NAMALWA (cell line): ENCODE results near the gene CYP3A7.
"Not testable (repeated sequence)": the region's sequence is repeated elsewhere in the genome, so short reads cannot be mapped to it uniquely, and the experiment has no call there.

Experiments used
- DNase-seq: peaks from one replicate; pipeline ENCODE4 v3.0.0-alpha.2; 2015; ENCODE audit warnings: low spot score

The CYP3A7 gene

DNA sequence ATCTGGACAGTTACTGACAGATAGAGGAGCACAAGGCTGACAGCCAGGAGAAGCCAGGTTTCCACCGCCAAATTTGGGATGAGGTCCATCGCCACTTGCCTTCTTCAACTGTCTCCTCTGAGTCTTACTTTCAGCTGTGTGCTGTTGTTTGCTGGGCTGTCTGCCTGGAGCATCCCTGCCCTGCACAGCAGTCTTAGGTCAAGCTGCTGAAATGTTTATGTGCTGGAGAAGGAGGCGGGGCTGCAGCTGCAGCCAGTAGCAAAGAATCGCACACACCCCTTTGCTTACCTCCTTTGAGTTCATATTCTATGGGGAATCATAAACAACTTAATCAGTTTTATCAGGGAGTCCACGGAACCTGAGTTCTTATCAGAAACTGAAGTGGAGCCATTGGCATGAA is 35.0 kb downstream of the CYP3A7 start:
- no peak for DNase-seq

GRCh38 chr7:99698867-99699730 is 35.9 kb downstream of the CYP3A7 start:
- DNase-seq: not testable (repeated sequence)

GRCh38 chr7:99694912-99695304 is 40.1 kb downstream of the CYP3A7 start:
- no peak for DNase-seq

DNA sequence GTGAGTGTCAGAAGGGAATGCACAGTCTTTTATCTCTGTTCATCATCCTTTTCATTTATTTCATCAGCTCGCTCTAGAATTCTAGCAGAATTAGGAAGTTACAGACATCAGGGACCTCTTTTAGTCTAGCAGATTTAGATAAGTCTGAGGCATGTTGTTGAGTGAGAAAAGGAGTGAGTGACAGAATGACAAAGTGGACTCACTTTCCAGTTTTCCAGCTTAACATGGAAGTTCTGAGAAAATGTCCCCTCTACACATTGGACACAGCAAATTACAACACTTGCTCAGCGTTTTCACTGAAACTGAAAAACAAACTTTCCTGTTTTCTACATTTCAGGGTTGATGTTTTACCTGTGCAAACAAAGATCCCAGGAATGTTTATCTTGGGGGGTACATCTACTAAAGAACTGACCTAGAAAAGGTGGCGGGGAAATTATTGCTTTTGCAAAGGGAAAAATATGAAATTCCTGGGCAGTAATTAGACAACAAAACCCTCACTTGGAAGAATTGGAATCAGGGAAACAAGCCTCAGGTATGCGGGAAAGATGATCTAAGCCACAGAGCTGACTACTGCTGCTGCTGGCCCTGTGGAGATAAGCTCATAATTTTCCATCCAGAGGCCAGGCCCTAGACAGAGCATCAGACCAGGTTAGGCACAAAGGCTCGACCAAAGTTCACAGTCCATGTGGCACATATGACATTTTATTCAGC is 40.6 kb downstream of the CYP3A7 start:
- DNase-seq: no peak

- no peak for DNase-seq
Measured at GRCh38 chr7:99693427-99694200, 41.4 kb downstream of the CYP3A7 start.

- no peak for DNase-seq
Measured at GRCh38 chr7:99693100-99693426, 41.9 kb downstream of the CYP3A7 start.

DNA sequence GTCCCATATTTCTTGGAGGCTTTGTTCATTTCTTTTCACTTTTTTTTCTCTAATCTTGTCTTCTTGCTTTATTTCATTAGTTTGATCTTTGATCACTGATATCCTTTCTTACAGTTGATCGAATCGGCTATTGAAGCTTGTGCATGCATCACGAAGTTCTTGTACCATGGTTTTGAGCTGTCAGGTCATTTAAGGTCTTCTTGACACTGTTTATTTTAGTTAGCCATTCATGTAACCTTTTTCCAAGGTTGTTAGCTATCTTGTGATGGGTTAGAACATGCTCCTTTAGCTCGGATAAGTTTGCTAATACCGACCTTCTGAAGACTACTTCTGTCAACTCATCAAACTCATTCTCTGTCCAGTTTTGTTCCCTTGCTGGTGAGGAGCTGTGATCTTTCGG is 42.4 kb downstream of the CYP3A7 start:
- DNase-seq: not testable (repeated sequence)

DNA sequence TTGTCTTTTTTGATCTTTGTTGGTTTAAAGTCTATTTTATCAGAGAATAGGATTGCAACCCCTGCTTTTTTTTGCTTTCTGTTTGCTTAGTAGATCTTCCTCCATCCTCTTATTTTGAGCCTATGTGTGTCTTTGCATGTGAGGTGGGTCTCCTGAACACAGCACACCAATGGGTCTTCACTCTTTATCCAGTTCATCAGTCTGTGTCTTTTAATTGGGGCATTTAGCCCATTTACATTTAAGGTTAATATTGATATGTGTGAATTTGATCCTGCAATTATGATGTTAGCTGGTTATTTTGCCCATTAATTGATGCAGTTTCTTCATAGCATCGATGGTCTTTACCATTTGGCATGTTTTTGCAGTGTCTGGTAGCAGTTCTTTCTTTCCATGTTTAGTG is 43.3 kb downstream of the CYP3A7 start:
- not testable (repeated sequence) for DNase-seq

DNA sequence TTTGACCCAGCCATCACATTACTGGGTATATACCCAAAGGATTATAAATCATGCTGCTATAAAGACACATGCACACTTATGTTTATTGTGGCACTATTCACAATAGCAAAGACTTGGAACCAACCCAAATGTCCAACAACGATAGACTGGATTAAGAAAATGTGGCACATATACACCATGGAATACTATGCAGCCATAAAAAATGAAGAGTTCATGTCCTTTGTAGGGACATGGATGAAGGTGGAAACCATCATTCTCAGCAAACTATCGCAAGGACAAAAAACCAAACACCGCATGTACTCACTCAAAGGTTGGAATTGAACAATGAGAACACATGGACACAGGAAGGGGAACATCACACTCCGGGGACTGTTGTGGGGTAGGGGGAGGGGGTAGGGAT is 44.1 kb downstream of the CYP3A7 start:
- not testable (repeated sequence) for DNase-seq

DNA sequence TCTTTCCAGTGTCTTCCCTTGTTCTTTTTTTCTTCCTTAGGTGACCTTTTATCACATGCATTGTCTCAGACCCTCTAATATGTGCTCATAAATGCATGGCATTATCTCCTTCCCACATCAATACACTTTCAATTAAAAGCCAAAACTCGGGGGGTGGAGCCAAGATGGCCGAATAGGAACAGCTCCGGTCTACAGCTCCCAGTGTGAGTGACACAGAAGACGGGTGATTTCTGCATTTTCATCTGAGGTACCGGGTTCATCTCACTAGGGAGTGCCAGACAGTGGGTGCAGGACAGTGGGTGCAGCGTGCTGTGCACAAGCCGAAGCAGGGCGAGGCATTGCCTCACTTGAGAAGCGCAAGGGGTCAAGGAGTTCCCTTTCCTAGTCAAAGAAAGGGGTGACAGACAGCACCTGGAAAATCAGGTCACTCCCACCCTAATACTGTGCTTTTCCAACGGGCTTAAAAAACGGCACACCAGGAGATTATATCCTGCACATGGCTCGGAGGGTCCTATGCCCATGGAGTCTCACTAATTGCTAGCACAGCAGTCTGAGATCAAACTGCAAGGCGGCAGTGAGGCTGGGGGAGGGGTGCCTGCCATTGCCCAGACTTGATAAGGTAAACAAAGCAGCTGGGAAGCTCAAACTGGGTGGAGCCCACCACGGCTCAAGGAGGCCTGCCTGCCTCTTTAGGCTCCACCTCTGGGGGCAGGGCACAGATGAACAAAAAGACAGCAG is 49.0 kb downstream of the CYP3A7 start:
- DNase-seq: not testable (repeated sequence)

DNA sequence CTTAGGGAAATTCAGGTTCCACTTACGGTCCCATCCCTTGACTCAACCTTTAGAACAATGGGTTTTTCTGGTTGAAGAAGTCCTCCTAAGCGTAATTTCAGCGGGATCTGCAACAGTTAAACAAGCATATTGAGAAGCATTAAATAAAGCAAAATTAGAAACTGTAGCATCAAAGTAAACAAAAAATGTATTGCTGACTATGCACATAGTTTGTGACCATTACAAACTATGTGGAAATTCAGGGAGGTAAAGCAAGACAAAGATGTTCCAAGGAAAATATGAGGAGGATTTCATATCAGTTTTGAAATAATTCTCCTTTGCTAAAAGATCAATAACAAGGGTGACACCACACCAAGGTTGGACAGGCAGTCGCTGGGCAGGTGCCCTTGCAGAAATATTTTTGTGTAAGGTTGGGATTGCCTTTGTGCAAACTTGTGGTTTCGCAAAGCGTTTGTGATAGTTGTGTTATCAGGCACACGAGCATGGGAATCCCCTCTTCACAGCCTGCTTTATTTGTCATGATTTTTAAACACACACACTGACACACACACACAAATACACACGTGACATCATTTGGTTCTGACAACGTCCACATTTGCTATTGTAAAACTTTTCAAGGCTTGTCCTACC is 49.8 kb downstream of the CYP3A7 start:
- DNase-seq: no peak

- DNase-seq: no peak
Measured at GRCh38 chr7:99679400-99680191, 55.4 kb downstream of the CYP3A7 start, which contains the start of gene CYP3A5. Gene CYP3A5 (minus strand): TSS chr7:99679996. CDS start chr7:99679896, 100 bp downstream.

GRCh38 chr7:99679032-99679399 is 56.0 kb downstream of the CYP3A7 start:
- no peak for DNase-seq

DNA sequence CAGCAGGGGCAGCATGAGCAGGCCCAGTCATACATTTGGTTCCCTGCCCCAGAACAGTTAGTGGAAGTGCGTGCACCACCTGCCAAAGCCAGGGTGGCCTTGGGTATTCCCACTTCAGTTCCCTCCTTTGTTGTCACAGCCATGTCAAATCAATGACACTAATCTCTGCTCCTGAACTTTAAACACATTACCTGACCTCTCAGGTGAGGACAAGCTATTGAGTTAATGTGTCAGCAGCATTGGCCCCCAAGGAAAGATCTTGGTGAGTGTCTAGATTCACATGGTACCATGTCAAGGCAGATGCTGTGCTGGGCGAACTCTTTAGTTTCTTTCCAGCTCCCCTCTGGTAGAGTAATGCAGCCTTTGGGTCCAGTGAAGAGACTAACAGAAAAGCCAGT is 57.3 kb downstream of the CYP3A7 start:
- DNase-seq: no peak

- DNase-seq: no peak
Measured at GRCh38 chr7:99677013-99677647, 57.9 kb downstream of the CYP3A7 start.

GRCh38 chr7:99674995-99675742 is 59.8 kb downstream of the CYP3A7 start:
- no peak for DNase-seq

GRCh38 chr7:99672573-99672972 is 62.4 kb downstream of the CYP3A7 start:
- no peak for DNase-seq

DNA sequence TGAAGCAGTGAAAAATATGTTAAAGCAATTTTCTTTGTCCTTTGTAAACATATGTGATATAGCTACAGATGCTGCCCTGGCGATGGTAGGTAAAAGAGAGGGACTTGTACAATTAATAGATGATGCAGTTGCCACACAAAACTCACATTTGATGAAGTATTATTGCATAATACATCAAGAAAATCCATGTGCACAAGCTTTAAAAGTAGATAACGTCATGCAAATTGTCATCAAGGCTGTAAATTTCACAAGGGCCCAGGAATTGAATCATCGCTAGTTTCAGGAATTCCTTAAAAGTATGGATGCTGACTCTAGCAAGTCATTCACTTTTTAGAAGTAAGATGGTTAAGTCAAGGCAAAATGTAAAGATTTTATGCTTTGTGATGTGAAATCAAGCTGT is 65.2 kb downstream of the CYP3A7 start:
- DNase-seq: no peak

GRCh38 chr7:99668541-99668940 is 66.5 kb downstream of the CYP3A7 start:
- no peak for DNase-seq
